ENCODE measurements around the gene MPDZ.
A peak's percentile ranks its signal among the peaks of the same experiment; 100 is the strongest.

Gene MPDZ

DNA sequence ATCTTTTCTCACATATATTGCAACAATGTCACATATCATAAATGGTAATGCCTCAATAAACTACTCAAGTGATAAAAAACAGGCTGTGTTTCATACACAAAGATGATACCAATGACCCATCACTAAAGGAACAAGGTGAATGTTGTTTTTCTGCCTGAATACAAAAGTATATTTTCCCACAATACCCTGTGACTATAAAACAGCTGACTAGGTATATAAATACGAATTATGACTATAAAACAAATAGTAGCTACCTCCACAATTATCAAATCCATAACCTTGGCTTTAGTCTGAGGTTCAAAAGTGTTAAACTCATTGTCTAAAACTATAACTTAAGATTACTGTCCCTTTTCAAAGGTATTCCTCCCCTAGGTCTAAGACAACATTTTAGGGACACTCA is 58.7 kb downstream of the MPDZ start:
- H3K4me2 ChIP-seq: no peak overlapping the region
- H3K4me1 ChIP-seq (ENCODE audit: low read depth, poor library complexity, severe bottlenecking): no peaks in the 10 kb centered on the region
- no peak overlapping the region for H2AFZ ChIP-seq (ENCODE audit: low read depth)
- H3K9ac ChIP-seq: no peak overlapping the region
- H3K27ac ChIP-seq: no peak overlapping the region
- no peak overlapping the region for H3K4me3 ChIP-seq (IDR thresholded peaks at IDR 0.05; ENCODE audit: insufficient read depth, low read depth, low read length)
- no peaks in the 10 kb centered on the region for H3K79me2 ChIP-seq (ENCODE audit: insufficient read depth, low read depth)
- TF ChIP-seq, protein P1, sequence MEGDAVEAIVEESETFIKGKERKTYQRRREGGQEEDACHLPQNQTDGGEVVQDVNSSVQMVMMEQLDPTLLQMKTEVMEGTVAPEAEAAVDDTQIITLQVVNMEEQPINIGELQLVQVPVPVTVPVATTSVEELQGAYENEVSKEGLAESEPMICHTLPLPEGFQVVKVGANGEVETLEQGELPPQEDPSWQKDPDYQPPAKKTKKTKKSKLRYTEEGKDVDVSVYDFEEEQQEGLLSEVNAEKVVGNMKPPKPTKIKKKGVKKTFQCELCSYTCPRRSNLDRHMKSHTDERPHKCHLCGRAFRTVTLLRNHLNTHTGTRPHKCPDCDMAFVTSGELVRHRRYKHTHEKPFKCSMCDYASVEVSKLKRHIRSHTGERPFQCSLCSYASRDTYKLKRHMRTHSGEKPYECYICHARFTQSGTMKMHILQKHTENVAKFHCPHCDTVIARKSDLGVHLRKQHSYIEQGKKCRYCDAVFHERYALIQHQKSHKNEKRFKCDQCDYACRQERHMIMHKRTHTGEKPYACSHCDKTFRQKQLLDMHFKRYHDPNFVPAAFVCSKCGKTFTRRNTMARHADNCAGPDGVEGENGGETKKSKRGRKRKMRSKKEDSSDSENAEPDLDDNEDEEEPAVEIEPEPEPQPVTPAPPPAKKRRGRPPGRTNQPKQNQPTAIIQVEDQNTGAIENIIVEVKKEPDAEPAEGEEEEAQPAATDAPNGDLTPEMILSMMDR (conservative IDR thresholded peaks at IDR 0.05; ENCODE audit: low read depth, low read length): no peak
- H3K27me3 ChIP-seq (ENCODE audit: insufficient read depth, low read depth): no peaks in the 10 kb centered on the region
- H3K36me3 ChIP-seq (ENCODE audit: insufficient read depth): no peaks in the 10 kb centered on the region
- H4K20me1 ChIP-seq (ENCODE audit: insufficient read depth): no peaks in the 10 kb centered on the region

DNA sequence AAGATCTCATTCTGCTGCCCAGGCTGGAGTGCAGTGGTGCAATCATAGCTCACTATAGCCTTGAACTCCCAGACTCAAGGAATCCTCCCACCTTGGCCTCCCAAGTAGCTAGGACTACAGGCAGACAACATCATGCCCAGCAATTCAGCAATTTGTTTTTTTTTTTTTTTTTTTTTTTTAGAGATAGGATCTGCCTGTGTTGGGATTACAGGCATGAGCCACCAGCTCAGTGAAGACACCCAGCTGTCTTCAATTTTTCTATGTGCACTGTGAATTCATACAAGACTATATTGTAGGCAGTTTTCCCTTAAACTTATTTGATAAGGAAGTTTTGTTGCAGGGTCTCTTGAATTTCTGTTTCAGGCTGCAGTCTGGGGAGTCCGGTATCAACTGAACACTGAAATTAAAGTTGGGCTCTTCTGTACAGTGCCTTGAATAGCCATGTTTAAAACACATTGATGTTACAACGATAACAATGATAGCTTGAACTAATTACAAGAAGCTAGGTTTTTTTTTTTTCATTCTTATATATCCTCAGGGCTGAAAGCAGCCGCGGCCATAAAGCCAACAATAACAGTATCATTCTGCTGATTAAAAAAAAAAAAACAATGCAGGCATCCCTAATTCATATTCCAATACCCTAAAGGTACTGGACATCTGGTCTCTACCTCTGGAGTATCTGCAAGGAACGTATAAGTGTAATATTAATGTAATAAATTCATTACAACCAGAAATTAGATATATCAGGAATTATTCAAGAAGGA is 63.5 kb downstream of the MPDZ start:
- TF ChIP-seq, protein P1 (conservative IDR thresholded peaks at IDR 0.05; ENCODE audit: low read depth, low read length): no peak
- no peak overlapping the region for H3K4me2 ChIP-seq
- no peak overlapping the region for H3K27ac ChIP-seq

DNA sequence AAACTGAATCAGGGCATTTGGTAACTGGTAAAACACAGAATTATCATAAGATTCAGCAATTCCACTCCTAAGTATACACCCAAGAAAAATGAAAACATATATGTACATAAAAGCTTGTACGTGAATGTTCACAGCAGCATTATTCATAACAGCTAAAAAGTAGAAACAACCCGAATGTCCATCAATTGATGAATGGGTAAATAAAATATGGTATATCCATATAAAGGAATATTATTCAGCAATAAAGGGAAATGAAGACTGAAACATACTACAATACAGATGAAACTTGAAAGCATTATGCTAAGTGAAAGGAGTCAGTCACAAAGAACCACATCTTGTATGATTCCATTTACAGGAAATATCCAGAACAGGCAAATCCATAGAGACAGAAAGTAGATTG is 65.5 kb downstream of the MPDZ start:
- H3K9ac ChIP-seq: no peak overlapping the region
- TF ChIP-seq, protein P1 (conservative IDR thresholded peaks at IDR 0.05; ENCODE audit: low read depth, low read length): no peak
- H4K20me1 ChIP-seq (ENCODE audit: insufficient read depth): no peaks in the 10 kb centered on the region
- H3K36me3 ChIP-seq (ENCODE audit: insufficient read depth): no peaks in the 10 kb centered on the region
- H2AFZ ChIP-seq (ENCODE audit: low read depth): no peak overlapping the region
- no peak overlapping the region for H3K4me3 ChIP-seq (IDR thresholded peaks at IDR 0.05; ENCODE audit: insufficient read depth, low read depth, low read length)
- no peaks in the 10 kb centered on the region for H3K4me1 ChIP-seq (ENCODE audit: low read depth, poor library complexity, severe bottlenecking)
- no peaks in the 10 kb centered on the region for H3K79me2 ChIP-seq (ENCODE audit: insufficient read depth, low read depth)
- H3K27me3 ChIP-seq (ENCODE audit: insufficient read depth, low read depth): no peaks in the 10 kb centered on the region
- no peak overlapping the region for H3K4me2 ChIP-seq
- H3K27ac ChIP-seq: no peak overlapping the region

More for the DNA sequence above, 63.5 kb downstream of the MPDZ start:
- no peaks in the 10 kb centered on the region for H3K4me1 ChIP-seq (ENCODE audit: low read depth, poor library complexity, severe bottlenecking)
- no peak overlapping the region for H2AFZ ChIP-seq (ENCODE audit: low read depth)
- H3K36me3 ChIP-seq (ENCODE audit: insufficient read depth): no peaks in the 10 kb centered on the region
- H3K4me3 ChIP-seq (IDR thresholded peaks at IDR 0.05; ENCODE audit: insufficient read depth, low read depth, low read length): no peak overlapping the region
- no peak overlapping the region for H3K9ac ChIP-seq
- no peaks in the 10 kb centered on the region for H3K79me2 ChIP-seq (ENCODE audit: insufficient read depth, low read depth)
- no peaks in the 10 kb centered on the region for H4K20me1 ChIP-seq (ENCODE audit: insufficient read depth)
- H3K27me3 ChIP-seq (ENCODE audit: insufficient read depth, low read depth): no peaks in the 10 kb centered on the region

GRCh38 chr9:13213337-13213736 is 66.2 kb downstream of the MPDZ start:
- no peak overlapping the region for H3K9ac ChIP-seq
- TF ChIP-seq, protein P1 (conservative IDR thresholded peaks at IDR 0.05; ENCODE audit: low read depth, low read length): peak; percentile 35; the same call in 1 of the 2 replicates
- no peaks in the 10 kb centered on the region for H3K27me3 ChIP-seq (ENCODE audit: insufficient read depth, low read depth)
- H3K36me3 ChIP-seq (ENCODE audit: insufficient read depth): no peaks in the 10 kb centered on the region
- no peaks in the 10 kb centered on the region for H4K20me1 ChIP-seq (ENCODE audit: insufficient read depth)
- no peak overlapping the region for H3K4me2 ChIP-seq
- no peak overlapping the region for H3K4me3 ChIP-seq (IDR thresholded peaks at IDR 0.05; ENCODE audit: insufficient read depth, low read depth, low read length)
- H2AFZ ChIP-seq (ENCODE audit: low read depth): no peak overlapping the region
- H3K79me2 ChIP-seq (ENCODE audit: insufficient read depth, low read depth): no peaks in the 10 kb centered on the region
- no peak overlapping the region for H3K27ac ChIP-seq
- H3K4me1 ChIP-seq (ENCODE audit: low read depth, poor library complexity, severe bottlenecking): no peaks in the 10 kb centered on the region
